Measurements from ENCODE around the gene TLE6. TPM values are rescaled to one million over a fixed set of nuclear protein-coding genes. Genes with fewer than 3 reads are reported as not detected.
A peak's percentile ranks its signal among the peaks of the same experiment; 100 is the strongest.

TLE6 gene
- total and polyA plus RNA-seq, 2 donors = 1.4 to 4.9 TPM

DNA sequence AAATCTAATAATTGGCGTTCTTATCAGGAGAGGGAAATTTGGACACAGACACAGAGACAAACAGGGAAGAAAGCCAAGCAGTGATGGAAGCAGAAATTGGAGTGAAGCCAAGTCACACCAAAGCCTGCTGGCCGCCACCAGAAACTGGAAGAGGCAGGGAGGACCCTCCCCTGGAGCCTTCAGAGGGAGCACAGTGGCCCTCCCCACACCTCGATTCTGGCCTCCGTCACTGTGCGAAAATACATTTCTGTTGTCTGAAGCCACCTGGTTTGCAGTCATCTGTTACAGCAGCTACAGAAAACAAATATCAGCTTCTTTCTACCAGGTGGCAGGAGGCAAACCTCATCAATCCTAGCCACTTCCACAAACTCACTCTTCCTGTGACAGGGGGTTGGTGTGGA is 8.3 kb upstream of the TLE6 start:
- H3K27me3 ChIP-seq (ENCODE audit: control insufficient read depth in 2 of 2, insufficient read depth in 1 of 2, low read length in 1 of 2) = peaks cover 0 to 12% of the 10 kb centered on the region in 2 donors
- peak overlapping the region in 1 of 2 donors; percentile 18 for H3K4me3 ChIP-seq (ENCODE audit: low read length in 2 of 2)
- H3K9me3 ChIP-seq (ENCODE audit: control insufficient read depth in 2 of 2, insufficient read depth in 1 of 2, low read length in 1 of 2) = peaks cover 0 to 6% of the 10 kb centered on the region in 2 donors
- no peaks in the 10 kb centered on the region for H3K36me3 ChIP-seq (ENCODE audit: control insufficient read depth in 2 of 2, insufficient read depth in 2 of 2, low read length in 1 of 2)
- H3K27ac ChIP-seq (ENCODE audit: low read depth in 1 of 2, low read length in 1 of 2) = peak overlapping the region; percentile 83 to 96
- 12% methylated on average over 5 of the region's 5 CpGs for WGBS
- DNase-seq (ENCODE audit: low read depth in 6 of 9, low spot score in 9 of 9) = peak in 7 of 9 donors; percentile 47 to 88 (median 67)
- peaks cover 12 to 39% of the 10 kb centered on the region in 2 donors for H3K4me1 ChIP-seq (ENCODE audit: control insufficient read depth in 2 of 2, insufficient read depth in 2 of 2, low read length in 2 of 2)

DNA sequence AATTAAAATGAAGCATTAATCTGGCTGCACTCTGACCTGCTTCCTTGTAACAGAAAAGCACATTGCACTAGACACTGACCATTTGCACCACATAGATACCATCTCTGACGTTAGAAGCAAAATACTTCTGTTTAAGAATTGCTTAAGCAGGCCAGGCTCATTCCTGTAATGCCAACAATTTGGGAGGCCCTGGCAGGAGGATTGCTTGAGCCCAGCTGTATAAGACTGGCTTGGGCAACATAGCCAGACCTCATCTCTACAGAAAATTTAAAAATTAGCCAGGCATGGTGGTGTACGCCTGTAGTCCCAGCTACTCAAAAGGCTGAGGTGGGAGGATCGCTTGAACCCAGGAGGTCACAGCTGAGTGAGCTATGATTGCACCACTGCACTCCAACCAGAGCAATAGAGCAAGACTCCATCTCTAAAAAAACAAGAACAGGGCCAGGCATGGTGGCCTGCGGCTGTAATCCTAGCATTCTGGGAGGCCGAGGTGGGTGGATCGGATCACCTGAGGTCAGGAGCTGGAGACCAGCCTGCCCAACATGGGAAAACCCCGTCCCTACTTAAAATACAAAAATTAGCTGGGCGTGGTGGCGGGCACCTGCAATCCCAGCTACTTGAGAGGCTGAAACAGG is 7.0 kb upstream of the TLE6 start:
- Histone ChIP-seq H3K27me3 (ENCODE audit: control insufficient read depth in 2 of 2, insufficient read depth in 1 of 2, low read length in 1 of 2) (peaks cover 0 to 24% of the 10 kb centered on the region in 2 donors), H3K4me3 (ENCODE audit: low read length in 2 of 2) (no peak overlapping the region), H3K4me1 (ENCODE audit: control insufficient read depth in 2 of 2, insufficient read depth in 2 of 2, low read length in 2 of 2) (peaks cover 20 to 48% of the 10 kb centered on the region in 2 donors), H3K27ac (ENCODE audit: low read depth in 1 of 2, low read length in 1 of 2) (no peak overlapping the region), H3K9me3 (ENCODE audit: control insufficient read depth in 2 of 2, insufficient read depth in 1 of 2, low read length in 1 of 2) (peaks cover 0 to 6% of the 10 kb centered on the region in 2 donors), H3K36me3 (ENCODE audit: control insufficient read depth in 2 of 2, insufficient read depth in 2 of 2, low read length in 1 of 2) (no peaks in the 10 kb centered on the region)
- no peak for DNase-seq (ENCODE audit: low read depth in 6 of 9, low spot score in 9 of 9)
- WGBS = 90% methylated on average over 9 of the region's 9 CpGs

DNA sequence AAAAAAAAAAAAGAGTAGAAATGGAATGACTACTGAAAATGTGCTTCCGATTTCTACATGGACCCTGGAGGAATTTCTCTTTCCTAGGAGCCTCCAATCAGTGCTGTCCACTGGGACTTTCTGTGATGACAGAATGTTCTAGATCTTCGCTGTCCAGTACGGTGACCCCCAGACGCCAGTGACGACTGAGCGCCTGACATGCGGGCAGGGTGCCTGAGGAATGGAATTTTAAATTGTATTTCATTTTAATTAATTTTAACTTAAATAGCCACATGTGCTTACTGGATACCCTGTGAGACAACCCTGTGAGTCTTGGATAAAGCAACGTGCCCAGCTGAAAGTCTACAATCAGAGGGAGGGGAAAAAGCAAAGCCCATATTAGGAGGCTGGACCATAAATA is 4.1 kb upstream of the TLE6 start:
- DNase-seq (ENCODE audit: low read depth in 6 of 9, low spot score in 9 of 9) = no peak
- 87% methylated on average over 8 of the region's 8 CpGs for WGBS
- peaks cover 0 to 42% of the 10 kb centered on the region in 2 donors for H3K27me3 ChIP-seq (ENCODE audit: control insufficient read depth in 2 of 2, insufficient read depth in 1 of 2, low read length in 1 of 2)
- H3K36me3 ChIP-seq (ENCODE audit: control insufficient read depth in 2 of 2, insufficient read depth in 2 of 2, low read length in 1 of 2) = no peaks in the 10 kb centered on the region
- no peak overlapping the region for H3K27ac ChIP-seq (ENCODE audit: low read depth in 1 of 2, low read length in 1 of 2)
- H3K4me1 ChIP-seq (ENCODE audit: control insufficient read depth in 2 of 2, insufficient read depth in 2 of 2, low read length in 2 of 2) = peaks cover 30 to 69% of the 10 kb centered on the region in 2 donors
- H3K4me3 ChIP-seq (ENCODE audit: low read length in 2 of 2) = no peak overlapping the region
- peaks cover 0 to 14% of the 10 kb centered on the region in 2 donors for H3K9me3 ChIP-seq (ENCODE audit: control insufficient read depth in 2 of 2, insufficient read depth in 1 of 2, low read length in 1 of 2)

DNA sequence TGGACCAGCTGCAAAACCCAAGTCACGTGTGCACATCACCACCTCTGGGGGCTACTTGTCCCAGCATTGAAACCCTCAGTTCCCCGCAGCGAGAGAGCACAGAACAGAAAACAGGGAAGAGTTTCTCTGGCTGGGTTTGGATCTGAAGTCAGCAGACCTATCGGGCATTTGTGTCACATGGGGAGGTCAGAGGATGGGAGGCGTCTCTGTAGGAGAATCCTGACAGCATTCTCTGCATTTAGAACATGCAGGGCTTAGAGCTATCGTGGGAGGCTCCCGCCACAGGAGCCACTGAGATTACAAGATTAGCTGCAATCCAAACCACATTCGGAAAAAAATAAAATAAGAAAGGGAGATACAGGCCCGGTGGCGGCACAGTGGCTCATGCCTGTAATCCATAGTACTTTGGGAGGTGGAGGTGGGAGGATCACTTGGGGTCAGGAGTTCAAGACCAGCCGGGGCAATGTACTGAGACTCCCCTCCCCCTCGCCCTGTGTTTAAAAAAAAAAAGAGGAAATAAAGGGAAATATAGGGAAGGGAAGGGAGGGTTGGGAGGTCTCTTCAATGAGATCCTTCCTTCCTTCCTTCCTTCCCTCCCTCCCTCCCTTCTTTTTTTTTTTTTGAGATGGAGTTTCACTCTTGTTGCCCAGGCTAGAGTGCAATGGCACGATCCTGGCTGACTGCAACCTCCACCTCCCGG is 2.9 kb upstream of the TLE6 start:
- peaks cover 0 to 42% of the 10 kb centered on the region in 2 donors for H3K27me3 ChIP-seq (ENCODE audit: control insufficient read depth in 2 of 2, insufficient read depth in 1 of 2, low read length in 1 of 2)
- no peak overlapping the region for H3K27ac ChIP-seq (ENCODE audit: low read depth in 1 of 2, low read length in 1 of 2)
- WGBS = 11% methylated on average over 14 of the region's 14 CpGs
- no peaks in the 10 kb centered on the region for H3K36me3 ChIP-seq (ENCODE audit: control insufficient read depth in 2 of 2, insufficient read depth in 2 of 2, low read length in 1 of 2)
- DNase-seq (ENCODE audit: low read depth in 6 of 9, low spot score in 9 of 9) = no peak
- H3K4me3 ChIP-seq (ENCODE audit: low read length in 2 of 2) = no peak overlapping the region
- peaks cover 0 to 14% of the 10 kb centered on the region in 2 donors for H3K9me3 ChIP-seq (ENCODE audit: control insufficient read depth in 2 of 2, insufficient read depth in 1 of 2, low read length in 1 of 2)
- peaks cover 18 to 57% of the 10 kb centered on the region in 2 donors for H3K4me1 ChIP-seq (ENCODE audit: control insufficient read depth in 2 of 2, insufficient read depth in 2 of 2, low read length in 2 of 2)

DNA sequence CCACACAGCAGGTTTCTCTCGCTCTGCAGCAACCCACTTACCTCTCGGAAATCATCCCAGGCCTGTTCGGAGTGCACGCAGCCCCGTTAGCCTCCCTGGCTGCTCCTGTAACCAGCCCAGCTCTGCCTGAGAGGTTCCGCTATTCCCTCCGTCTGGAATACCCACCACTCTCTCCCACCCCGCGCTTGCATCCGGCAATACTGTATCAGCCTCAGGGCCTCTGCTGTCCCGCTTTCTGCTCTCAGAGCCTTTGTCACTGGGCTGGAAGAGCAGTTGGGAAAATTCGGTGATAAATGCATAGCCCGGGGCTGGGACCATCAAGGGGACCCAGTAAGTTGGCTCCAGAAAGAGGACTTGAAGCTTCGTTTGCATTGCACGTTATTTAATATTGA is 759 bp upstream of the TLE6 start:
- H3K4me3 ChIP-seq (ENCODE audit: low read length in 2 of 2) = peak overlapping the region; percentile 62 to 69
- no peak overlapping the region for H3K27ac ChIP-seq (ENCODE audit: low read depth in 1 of 2, low read length in 1 of 2)
- peaks cover 2 to 56% of the 10 kb centered on the region in 2 donors for H3K27me3 ChIP-seq (ENCODE audit: control insufficient read depth in 2 of 2, insufficient read depth in 1 of 2, low read length in 1 of 2)
- H3K4me1 ChIP-seq (ENCODE audit: control insufficient read depth in 2 of 2, insufficient read depth in 2 of 2, low read length in 2 of 2) = peaks cover 18 to 37% of the 10 kb centered on the region in 2 donors
- DNase-seq (ENCODE audit: low read depth in 6 of 9, low spot score in 9 of 9) = no peak
- peaks cover 0 to 13% of the 10 kb centered on the region in 2 donors for H3K9me3 ChIP-seq (ENCODE audit: control insufficient read depth in 2 of 2, insufficient read depth in 1 of 2, low read length in 1 of 2)
- no peaks in the 10 kb centered on the region for H3K36me3 ChIP-seq (ENCODE audit: control insufficient read depth in 2 of 2, insufficient read depth in 2 of 2, low read length in 1 of 2)
- WGBS = 14% methylated on average over 15 of the region's 15 CpGs

DNA sequence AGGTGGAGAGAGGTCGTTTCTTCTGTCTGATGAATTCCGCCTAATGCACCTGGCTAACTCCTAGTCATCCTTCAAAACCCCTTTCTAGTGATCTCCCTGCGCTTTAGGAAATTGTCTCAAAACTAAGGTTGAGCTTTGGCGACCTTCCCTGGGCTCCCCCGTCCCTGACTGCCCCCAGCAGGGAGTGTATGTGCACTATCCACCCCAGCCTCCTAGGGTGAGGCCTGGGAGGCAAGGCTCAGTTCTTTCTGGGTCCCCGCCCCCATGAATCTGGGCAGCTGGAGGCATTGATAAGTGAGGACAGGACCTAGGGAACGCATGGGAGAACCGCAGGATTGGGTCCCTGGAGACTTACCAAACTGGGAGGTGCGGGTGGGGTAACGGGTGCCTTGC is 378 bp downstream of the TLE6 start:
- 73% methylated on average over 10 of the region's 10 CpGs for WGBS
- H3K4me1 ChIP-seq (ENCODE audit: control insufficient read depth in 2 of 2, insufficient read depth in 2 of 2, low read length in 2 of 2) = peaks cover 18 to 32% of the 10 kb centered on the region in 2 donors
- no peaks in the 10 kb centered on the region for H3K36me3 ChIP-seq (ENCODE audit: control insufficient read depth in 2 of 2, insufficient read depth in 2 of 2, low read length in 1 of 2)
- H3K27ac ChIP-seq (ENCODE audit: low read depth in 1 of 2, low read length in 1 of 2) = peak overlapping the region in 1 of 2 donors; percentile 18
- peaks cover 4 to 65% of the 10 kb centered on the region in 2 donors for H3K27me3 ChIP-seq (ENCODE audit: control insufficient read depth in 2 of 2, insufficient read depth in 1 of 2, low read length in 1 of 2)
- H3K9me3 ChIP-seq (ENCODE audit: control insufficient read depth in 2 of 2, insufficient read depth in 1 of 2, low read length in 1 of 2) = peaks cover 0 to 8% of the 10 kb centered on the region in 2 donors
- peak overlapping the region; percentile 29 to 69 for H3K4me3 ChIP-seq (ENCODE audit: low read length in 2 of 2)
- no peak for DNase-seq (ENCODE audit: low read depth in 6 of 9, low spot score in 9 of 9)

DNA sequence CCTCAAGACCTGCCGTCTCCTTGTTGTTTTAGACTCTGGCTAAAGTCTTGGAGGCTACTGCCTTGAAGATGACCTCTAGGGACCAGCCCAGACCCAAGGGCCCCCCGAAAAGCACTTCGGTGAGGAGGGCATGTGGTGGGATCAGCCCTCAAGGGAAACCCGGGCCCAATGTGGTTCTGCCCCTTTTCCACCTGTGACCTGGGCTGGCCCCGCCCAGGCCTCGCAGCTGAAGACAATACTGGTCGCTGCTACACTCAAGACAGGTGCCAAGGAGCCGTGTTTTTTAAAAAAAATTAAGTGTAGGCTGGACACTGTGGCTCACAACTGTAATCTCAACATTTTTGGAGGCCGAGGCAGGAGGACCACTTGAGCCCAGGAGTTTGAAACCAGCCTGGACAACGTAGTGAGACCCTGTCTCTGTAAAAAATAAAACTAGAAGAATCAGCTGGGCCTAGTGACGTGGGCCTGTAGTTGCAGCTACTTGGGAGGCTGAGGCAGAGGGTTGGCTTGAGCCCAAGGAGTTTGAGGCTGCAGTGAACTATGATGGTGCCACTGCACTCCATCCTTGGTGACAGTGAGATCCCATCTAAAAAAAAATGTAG is 903 bp downstream of the TLE6 start:
- 92% methylated on average over 11 of the region's 11 CpGs for WGBS
- no peak for DNase-seq (ENCODE audit: low read depth in 6 of 9, low spot score in 9 of 9)
- Histone ChIP-seq H3K27ac (ENCODE audit: low read depth in 1 of 2, low read length in 1 of 2) (peak overlapping the region in 1 of 2 donors; percentile 5), H3K4me3 (ENCODE audit: low read length in 2 of 2) (no peak overlapping the region), H3K27me3 (ENCODE audit: control insufficient read depth in 2 of 2, insufficient read depth in 1 of 2, low read length in 1 of 2) (peaks cover 9 to 67% of the 10 kb centered on the region in 2 donors), H3K9me3 (ENCODE audit: control insufficient read depth in 2 of 2, insufficient read depth in 1 of 2, low read length in 1 of 2) (peaks cover 0 to 8% of the 10 kb centered on the region in 2 donors), H3K4me1 (ENCODE audit: control insufficient read depth in 2 of 2, insufficient read depth in 2 of 2, low read length in 2 of 2) (peaks cover 18 to 34% of the 10 kb centered on the region in 2 donors), H3K36me3 (ENCODE audit: control insufficient read depth in 2 of 2, insufficient read depth in 2 of 2, low read length in 1 of 2) (no peaks in the 10 kb centered on the region)

DNA sequence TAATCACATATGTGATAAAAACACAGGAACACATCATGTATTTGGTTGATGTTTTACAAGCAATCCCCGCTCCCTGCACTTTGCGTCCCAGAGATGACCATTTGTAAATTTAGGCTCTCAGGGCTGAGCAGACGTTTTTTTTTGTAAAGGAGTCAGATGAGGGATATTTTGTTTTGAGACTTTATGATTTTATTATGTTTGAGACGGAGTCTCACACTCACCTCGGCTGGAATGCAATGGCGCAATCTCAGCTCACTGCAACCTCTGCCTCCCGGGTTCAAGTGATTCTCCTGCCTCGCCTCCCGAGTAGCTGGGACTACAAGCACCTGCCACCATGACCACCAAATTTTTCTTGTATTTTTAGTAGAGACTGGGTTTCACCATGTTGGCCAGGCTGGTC is 1.4 kb downstream of the TLE6 start:
- no peaks in the 10 kb centered on the region for H3K36me3 ChIP-seq (ENCODE audit: control insufficient read depth in 2 of 2, insufficient read depth in 2 of 2, low read length in 1 of 2)
- H3K27ac ChIP-seq (ENCODE audit: low read depth in 1 of 2, low read length in 1 of 2) = no peak overlapping the region
- peaks cover 0 to 8% of the 10 kb centered on the region in 2 donors for H3K9me3 ChIP-seq (ENCODE audit: control insufficient read depth in 2 of 2, insufficient read depth in 1 of 2, low read length in 1 of 2)
- H3K4me3 ChIP-seq (ENCODE audit: low read length in 2 of 2) = no peak overlapping the region
- 97% methylated on average over 9 of the region's 9 CpGs for WGBS
- no peak for DNase-seq (ENCODE audit: low read depth in 6 of 9, low spot score in 9 of 9)
- peaks cover 14 to 67% of the 10 kb centered on the region in 2 donors for H3K27me3 ChIP-seq (ENCODE audit: control insufficient read depth in 2 of 2, insufficient read depth in 1 of 2, low read length in 1 of 2)
- peaks cover 18 to 39% of the 10 kb centered on the region in 2 donors for H3K4me1 ChIP-seq (ENCODE audit: control insufficient read depth in 2 of 2, insufficient read depth in 2 of 2, low read length in 2 of 2)

DNA sequence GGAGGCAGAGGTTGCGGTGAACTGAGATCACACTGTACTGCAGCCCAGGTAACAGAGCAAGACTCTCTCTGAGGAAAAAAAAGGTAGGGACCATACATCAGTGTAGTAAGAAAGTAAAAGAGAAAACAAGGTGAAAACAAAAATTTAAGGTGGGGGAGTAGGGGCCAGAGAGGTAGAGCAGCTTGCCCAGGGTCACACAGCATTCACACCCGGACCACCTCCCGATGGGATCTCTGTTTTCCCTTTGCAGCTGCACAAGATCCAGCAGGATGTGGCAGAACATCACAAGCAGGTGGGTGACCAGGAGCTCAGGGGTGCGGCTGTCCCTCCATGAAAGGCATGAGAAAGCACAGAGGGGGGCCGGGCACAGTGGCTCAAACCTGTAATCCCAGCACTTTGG is 4.5 kb downstream of the TLE6 start:
- peaks cover 21 to 69% of the 10 kb centered on the region in 2 donors for H3K27me3 ChIP-seq (ENCODE audit: control insufficient read depth in 2 of 2, insufficient read depth in 1 of 2, low read length in 1 of 2)

More for the DNA sequence above, 4.5 kb downstream of the TLE6 start:
- no peak for DNase-seq (ENCODE audit: low read depth in 6 of 9, low spot score in 9 of 9)
- WGBS = 96% methylated on average over 5 of the region's 5 CpGs
- H3K4me3 ChIP-seq (ENCODE audit: low read length in 2 of 2) = no peak overlapping the region
- H3K36me3 ChIP-seq (ENCODE audit: control insufficient read depth in 2 of 2, insufficient read depth in 2 of 2, low read length in 1 of 2) = no peaks in the 10 kb centered on the region
- peaks cover 0 to 8% of the 10 kb centered on the region in 2 donors for H3K9me3 ChIP-seq (ENCODE audit: control insufficient read depth in 2 of 2, insufficient read depth in 1 of 2, low read length in 1 of 2)
- no peak overlapping the region for H3K27ac ChIP-seq (ENCODE audit: low read depth in 1 of 2, low read length in 1 of 2)
- H3K4me1 ChIP-seq (ENCODE audit: control insufficient read depth in 2 of 2, insufficient read depth in 2 of 2, low read length in 2 of 2) = peaks cover 5 to 26% of the 10 kb centered on the region in 2 donors

Data from thymus (tissue), 11 donors.